Measurements from ENCODE around the gene DDX10.

The DDX10 gene

DNA sequence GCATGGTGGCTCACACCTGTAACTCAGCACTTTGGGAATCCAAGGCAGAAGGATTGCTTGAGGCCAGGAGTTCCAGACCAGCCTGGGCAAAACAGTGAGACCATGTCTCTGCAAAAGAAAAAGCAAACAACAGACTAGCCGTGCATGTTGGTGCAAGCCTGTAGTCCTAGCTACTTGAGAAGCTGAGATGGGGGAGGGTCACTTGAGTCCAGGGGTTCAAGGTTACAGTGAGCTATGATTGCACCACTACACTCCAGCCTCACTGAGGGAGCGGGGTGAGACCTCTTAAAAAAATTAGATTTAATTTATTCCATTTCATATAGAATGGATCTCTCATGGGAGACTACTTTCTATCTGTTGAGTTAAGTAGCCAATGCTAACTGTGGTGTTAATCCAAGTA, 50.4 kb downstream of the DDX10 start:
- TF ChIP-seq, protein P1, sequence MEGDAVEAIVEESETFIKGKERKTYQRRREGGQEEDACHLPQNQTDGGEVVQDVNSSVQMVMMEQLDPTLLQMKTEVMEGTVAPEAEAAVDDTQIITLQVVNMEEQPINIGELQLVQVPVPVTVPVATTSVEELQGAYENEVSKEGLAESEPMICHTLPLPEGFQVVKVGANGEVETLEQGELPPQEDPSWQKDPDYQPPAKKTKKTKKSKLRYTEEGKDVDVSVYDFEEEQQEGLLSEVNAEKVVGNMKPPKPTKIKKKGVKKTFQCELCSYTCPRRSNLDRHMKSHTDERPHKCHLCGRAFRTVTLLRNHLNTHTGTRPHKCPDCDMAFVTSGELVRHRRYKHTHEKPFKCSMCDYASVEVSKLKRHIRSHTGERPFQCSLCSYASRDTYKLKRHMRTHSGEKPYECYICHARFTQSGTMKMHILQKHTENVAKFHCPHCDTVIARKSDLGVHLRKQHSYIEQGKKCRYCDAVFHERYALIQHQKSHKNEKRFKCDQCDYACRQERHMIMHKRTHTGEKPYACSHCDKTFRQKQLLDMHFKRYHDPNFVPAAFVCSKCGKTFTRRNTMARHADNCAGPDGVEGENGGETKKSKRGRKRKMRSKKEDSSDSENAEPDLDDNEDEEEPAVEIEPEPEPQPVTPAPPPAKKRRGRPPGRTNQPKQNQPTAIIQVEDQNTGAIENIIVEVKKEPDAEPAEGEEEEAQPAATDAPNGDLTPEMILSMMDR (conservative IDR thresholded peaks at IDR 0.05; ENCODE audit: low read depth, low read length) = no peak
- H3K79me2 ChIP-seq (ENCODE audit: insufficient read depth, low read depth) = peaks cover 5% of the 10 kb centered on the region; the same call in 1 of the 2 replicates
- H4K20me1 ChIP-seq (ENCODE audit: insufficient read depth) = no peaks in the 10 kb centered on the region

DNA sequence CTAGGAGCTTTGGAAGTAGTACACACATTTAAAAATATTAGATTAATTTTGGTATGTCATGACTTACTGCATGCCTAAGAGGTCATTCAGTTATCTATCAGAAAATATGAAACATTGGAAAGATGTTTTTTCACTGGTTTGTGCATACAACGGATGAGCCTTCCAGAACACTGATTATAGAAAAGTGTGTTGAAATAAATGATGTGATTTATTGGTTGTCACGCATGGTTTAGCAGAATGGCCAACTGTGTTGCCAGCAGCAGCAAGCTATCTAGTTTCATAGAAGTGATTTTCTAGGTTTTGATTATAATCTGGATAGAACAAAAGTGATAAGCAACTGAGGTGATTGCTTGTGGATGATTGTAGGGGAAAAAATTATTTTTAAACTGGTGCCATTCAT, 53.6 kb downstream of the DDX10 start:
- no peaks in the 10 kb centered on the region for H4K20me1 ChIP-seq (ENCODE audit: insufficient read depth)
- H3K27me3 ChIP-seq (ENCODE audit: insufficient read depth, low read depth) = no peaks in the 10 kb centered on the region
- H3K9ac ChIP-seq = no peak overlapping the region
- no peaks in the 10 kb centered on the region for H3K4me1 ChIP-seq (ENCODE audit: low read depth, poor library complexity, severe bottlenecking)
- no peak overlapping the region for H3K4me2 ChIP-seq
- no peak overlapping the region for H3K27ac ChIP-seq
- no peak overlapping the region for H2AFZ ChIP-seq (ENCODE audit: low read depth)
- no peak overlapping the region for H3K4me3 ChIP-seq (IDR thresholded peaks at IDR 0.05; ENCODE audit: insufficient read depth, low read depth, low read length)
- no peaks in the 10 kb centered on the region; the same call in 1 of the 2 replicates for H3K36me3 ChIP-seq (ENCODE audit: insufficient read depth)
- TF ChIP-seq, protein P1 (conservative IDR thresholded peaks at IDR 0.05; ENCODE audit: low read depth, low read length) = no peak
- no peaks in the 10 kb centered on the region for H3K79me2 ChIP-seq (ENCODE audit: insufficient read depth, low read depth)

More for the DNA sequence above, 50.4 kb downstream of the DDX10 start:
- Histone ChIP-seq H3K4me3 (IDR thresholded peaks at IDR 0.05; ENCODE audit: insufficient read depth, low read depth, low read length) (no peak overlapping the region), H3K27ac (no peak overlapping the region), H2AFZ (ENCODE audit: low read depth) (no peak overlapping the region), H3K4me1 (ENCODE audit: low read depth, poor library complexity, severe bottlenecking) (no peaks in the 10 kb centered on the region), H3K9ac (no peak overlapping the region), H3K27me3 (ENCODE audit: insufficient read depth, low read depth) (no peaks in the 10 kb centered on the region), H3K36me3 (ENCODE audit: insufficient read depth) (no peaks in the 10 kb centered on the region; the same call in 1 of the 2 replicates), H3K4me2 (no peak overlapping the region)

DNA sequence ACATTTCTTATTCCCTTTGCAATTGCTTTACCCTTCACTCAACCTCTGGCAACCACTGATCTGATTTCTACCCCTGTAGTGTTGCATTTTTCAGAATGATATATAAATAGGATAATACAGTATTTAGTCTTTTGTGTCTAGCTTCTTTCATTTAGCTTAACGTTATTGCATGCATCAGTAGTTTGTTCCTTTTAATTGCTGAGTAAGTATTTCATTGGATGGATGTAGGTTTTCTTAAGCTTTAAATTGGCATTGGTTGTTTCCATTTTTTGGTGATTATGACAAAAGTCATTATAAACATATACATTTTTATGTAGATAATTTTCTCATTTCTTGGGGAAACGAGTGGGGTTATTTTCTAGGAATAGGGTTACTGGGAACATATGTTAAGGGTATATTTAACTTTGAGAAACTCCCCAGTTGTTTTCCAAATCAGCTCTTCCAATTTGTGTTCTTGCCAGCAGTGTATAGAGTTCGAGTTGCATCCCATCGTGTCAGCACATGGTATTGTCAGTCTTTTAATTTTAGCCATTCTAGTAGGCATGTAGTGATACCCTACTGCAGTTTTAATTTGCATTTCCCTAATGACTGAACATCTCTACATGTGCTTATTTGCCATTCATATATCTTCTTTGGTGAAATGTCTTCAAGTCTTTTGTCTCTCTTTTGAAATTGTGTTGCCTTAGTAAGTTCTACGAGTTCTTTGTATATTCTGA, 60.3 kb downstream of the DDX10 start:
- H3K4me2 ChIP-seq = no peak overlapping the region
- no peak overlapping the region for H3K4me3 ChIP-seq (IDR thresholded peaks at IDR 0.05; ENCODE audit: insufficient read depth, low read depth, low read length)
- no peak overlapping the region for H2AFZ ChIP-seq (ENCODE audit: low read depth)
- H3K4me1 ChIP-seq (ENCODE audit: low read depth, poor library complexity, severe bottlenecking) = no peaks in the 10 kb centered on the region
- no peak overlapping the region for H3K9ac ChIP-seq
- H3K36me3 ChIP-seq (ENCODE audit: insufficient read depth) = no peaks in the 10 kb centered on the region
- H4K20me1 ChIP-seq (ENCODE audit: insufficient read depth) = no peaks in the 10 kb centered on the region
- TF ChIP-seq, protein P1 (conservative IDR thresholded peaks at IDR 0.05; ENCODE audit: low read depth, low read length) = no peak
- no peaks in the 10 kb centered on the region; the same call in 1 of the 2 replicates for H3K79me2 ChIP-seq (ENCODE audit: insufficient read depth, low read depth)
- no peaks in the 10 kb centered on the region for H3K27me3 ChIP-seq (ENCODE audit: insufficient read depth, low read depth)
- H3K27ac ChIP-seq = no peak overlapping the region

DNA sequence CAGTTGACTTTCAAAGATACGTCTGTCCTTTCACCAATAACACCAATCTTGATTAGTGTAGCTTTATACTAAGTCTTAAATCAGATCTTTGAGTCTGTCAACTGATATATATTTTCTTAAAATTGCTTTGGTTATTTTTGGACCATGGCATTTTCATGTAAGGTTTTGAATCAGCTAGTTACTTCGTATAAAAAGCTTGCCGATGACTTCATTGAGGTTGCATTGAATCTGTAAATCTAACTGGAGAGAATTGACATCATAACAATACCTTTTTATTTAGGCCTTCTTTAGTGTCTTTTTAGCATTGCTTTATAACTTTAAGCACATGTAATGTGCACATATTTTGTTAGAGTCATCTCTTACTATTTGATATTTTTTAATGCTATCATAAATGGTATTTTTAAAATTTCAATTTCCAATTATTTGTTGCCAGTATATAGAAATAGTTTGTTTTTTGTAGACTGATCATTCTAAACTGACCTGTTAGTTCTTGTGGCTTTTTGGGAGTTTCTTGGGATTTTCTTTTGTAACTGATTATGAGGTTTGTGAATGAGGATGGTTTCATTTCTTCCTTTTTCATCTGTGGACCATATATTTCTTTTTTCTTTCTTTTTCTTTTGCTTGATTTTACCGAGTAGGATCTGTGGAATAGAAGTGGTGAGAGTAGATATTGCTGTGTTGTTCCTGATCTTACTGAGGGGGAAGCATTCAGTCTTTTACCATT, 61.4 kb downstream of the DDX10 start:
- Histone ChIP-seq H3K9ac (no peak overlapping the region), H4K20me1 (ENCODE audit: insufficient read depth) (no peaks in the 10 kb centered on the region), H3K4me3 (IDR thresholded peaks at IDR 0.05; ENCODE audit: insufficient read depth, low read depth, low read length) (no peak overlapping the region), H3K36me3 (ENCODE audit: insufficient read depth) (no peaks in the 10 kb centered on the region), H3K27me3 (ENCODE audit: insufficient read depth, low read depth) (no peaks in the 10 kb centered on the region), H2AFZ (ENCODE audit: low read depth) (no peak overlapping the region), H3K4me2 (no peak overlapping the region), H3K79me2 (ENCODE audit: insufficient read depth, low read depth) (no peaks in the 10 kb centered on the region; the same call in 1 of the 2 replicates), H3K4me1 (ENCODE audit: low read depth, poor library complexity, severe bottlenecking) (no peaks in the 10 kb centered on the region), H3K27ac (no peak overlapping the region)
- TF ChIP-seq, protein P1 (conservative IDR thresholded peaks at IDR 0.05; ENCODE audit: low read depth, low read length) = no peak
